ENCODE data around the gene IGLL1.
"Not testable (repeated sequence)": the region's sequence is repeated elsewhere in the genome, so short reads cannot be mapped to it uniquely, and the experiment has no call there.

GRCh38 chr22:23537830-23538695, 42.0 kb downstream of the IGLL1 start:
- not testable (repeated sequence) for TF ChIP-seq EZH2 (IDR thresholded peaks at IDR 0.05; ENCODE audit: insufficient read depth, poor library complexity, severe bottlenecking); EZH2phosphoT487 (IDR thresholded peaks at IDR 0.05; ENCODE audit: insufficient read depth, low read depth)

All from GM23248 (cell line).